Activated naive CD8-positive, alpha-beta T cell treated with anti-CD3 and anti-CD28 coated beads, Interleukin-2, amount 50 U/mL, for 24 hours (primary cell): Measurements from ENCODE around the gene NLRC4.
A peak's percentile ranks its signal among the peaks of the same experiment; 100 is the strongest.
"Not testable (repeated sequence)": the region's sequence is repeated elsewhere in the genome, so short reads cannot be mapped to it uniquely, and the experiment has no call there.

Source experiments
- ATAC-seq: fragments of 150-1000 bp; cut with Tn5 transposase; one replicate; pipeline ENCODE4 v1.10.0; 2021
- DNase-seq: peaks from one replicate; pipeline ENCODE4 v3.0.0; 2021
- H3K27ac Mint-ChIP-seq: one replicate; pipeline ENCODE4 v1.8.0; 2021; ENCODE audit warnings: mild to moderate bottlenecking, mixed read lengths
- H3K27me3 Mint-ChIP-seq: one replicate; pipeline ENCODE4 v1.8.0; 2021; ENCODE audit warnings: mixed read lengths
- H3K36me3 Mint-ChIP-seq: one replicate; pipeline ENCODE4 v1.8.0; 2021; ENCODE audit warnings: low read depth, mixed read lengths
- H3K4me1 Mint-ChIP-seq: one replicate; pipeline ENCODE4 v1.8.0; 2021; ENCODE audit warnings: mixed read lengths
- H3K4me3 Mint-ChIP-seq: one replicate; pipeline ENCODE4 v1.8.0; 2021; ENCODE audit warnings: mild to moderate bottlenecking, moderate library complexity, mixed read lengths
- H3K9me3 Mint-ChIP-seq: one replicate; pipeline ENCODE4 v1.8.0; 2021; ENCODE audit warnings: mixed read lengths

Gene NLRC4

GRCh38 chr2:32227492-32227891 is 37.2 kb downstream of the NLRC4 start:
- no peaks in the 10 kb centered on the region for H3K9me3 Mint-ChIP-seq
- peaks cover 10% of the 10 kb centered on the region for H3K36me3 Mint-ChIP-seq
- H3K27ac Mint-ChIP-seq, result no peak overlapping the region
- no peak overlapping the region for H3K4me3 Mint-ChIP-seq
- no peaks in the 10 kb centered on the region for H3K4me1 Mint-ChIP-seq
- H3K27me3 Mint-ChIP-seq, result no peaks in the 10 kb centered on the region
- ATAC-seq (no peak), DNase-seq (no peak)

- no peak overlapping the region for H3K4me3 Mint-ChIP-seq
- ATAC-seq (no peak), DNase-seq (no peak)
- H3K9me3 Mint-ChIP-seq, result no peaks in the 10 kb centered on the region
- H3K36me3 Mint-ChIP-seq, result peaks cover 22% of the 10 kb centered on the region
- no peaks in the 10 kb centered on the region for H3K27me3 Mint-ChIP-seq
- no peaks in the 10 kb centered on the region for H3K4me1 Mint-ChIP-seq
- no peak overlapping the region for H3K27ac Mint-ChIP-seq
Measured at GRCh38 chr2:32222966-32223365, 41.7 kb downstream of the NLRC4 start.

GRCh38 chr2:32220445-32220844 is 44.2 kb downstream of the NLRC4 start:
- no peak for DNase-seq
- Mint-ChIP-seq H3K27me3 (no peaks in the 10 kb centered on the region), H3K4me1 (no peaks in the 10 kb centered on the region), H3K9me3 (no peaks in the 10 kb centered on the region), H3K4me3 (no peak overlapping the region), H3K36me3 (peaks cover 21% of the 10 kb centered on the region), H3K27ac (no peak overlapping the region)
- no peak for ATAC-seq

- H3K4me3 Mint-ChIP-seq, result no peak overlapping the region
- H3K27ac Mint-ChIP-seq, result peak overlapping the region; percentile 33
- no peaks in the 10 kb centered on the region for H3K27me3 Mint-ChIP-seq
- no peaks in the 10 kb centered on the region for H3K9me3 Mint-ChIP-seq
- DNase-seq, result no peak
- H3K4me1 Mint-ChIP-seq, result no peaks in the 10 kb centered on the region
- ATAC-seq, result no peak
- peaks cover 26% of the 10 kb centered on the region for H3K36me3 Mint-ChIP-seq
Measured at GRCh38 chr2:32212295-32212694, 52.4 kb downstream of the NLRC4 start.

- no peaks in the 10 kb centered on the region for H3K4me1 Mint-ChIP-seq
- no peak overlapping the region for H3K27ac Mint-ChIP-seq
- no peaks in the 10 kb centered on the region for H3K9me3 Mint-ChIP-seq
- H3K27me3 Mint-ChIP-seq, result no peaks in the 10 kb centered on the region
- peaks cover 26% of the 10 kb centered on the region for H3K36me3 Mint-ChIP-seq
- no peak overlapping the region for H3K4me3 Mint-ChIP-seq
- no peak for ATAC-seq
- DNase-seq, result no peak
Measured at GRCh38 chr2:32210767-32211408, 53.8 kb downstream of the NLRC4 start.

- not testable (repeated sequence) for H3K27ac Mint-ChIP-seq, H3K27me3 Mint-ChIP-seq, H3K4me1 Mint-ChIP-seq, ATAC-seq, H3K4me3 Mint-ChIP-seq, DNase-seq, H3K9me3 Mint-ChIP-seq
- H3K36me3 Mint-ChIP-seq, result peaks cover 27% of the 10 kb centered on the region
Measured at GRCh38 chr2:32203428-32203827, 61.3 kb downstream of the NLRC4 start.

- no peak overlapping the region for H3K27ac Mint-ChIP-seq
- no peaks in the 10 kb centered on the region for H3K27me3 Mint-ChIP-seq
- no peak for ATAC-seq
- H3K36me3 Mint-ChIP-seq, result peaks cover 35% of the 10 kb centered on the region
- H3K9me3 Mint-ChIP-seq, result no peaks in the 10 kb centered on the region
- no peak for DNase-seq
- no peaks in the 10 kb centered on the region for H3K4me1 Mint-ChIP-seq
- no peak overlapping the region for H3K4me3 Mint-ChIP-seq
Measured at GRCh38 chr2:32200814-32201213, 63.9 kb downstream of the NLRC4 start.

GRCh38 chr2:32192418-32192817 is 72.3 kb downstream of the NLRC4 start:
- Mint-ChIP-seq H3K27ac (no peak overlapping the region), H3K4me1 (peaks cover 17% of the 10 kb centered on the region), H3K9me3 (no peaks in the 10 kb centered on the region), H3K27me3 (no peaks in the 10 kb centered on the region), H3K36me3 (peaks cover 17% of the 10 kb centered on the region), H3K4me3 (no peak overlapping the region)
- ATAC-seq, result no peak
- DNase-seq, result no peak

- Mint-ChIP-seq H3K4me3 (no peak overlapping the region), H3K27ac (no peak overlapping the region), H3K4me1 (peaks cover 17% of the 10 kb centered on the region), H3K36me3 (peaks cover 28% of the 10 kb centered on the region), H3K9me3 (no peaks in the 10 kb centered on the region), H3K27me3 (no peaks in the 10 kb centered on the region)
- no peak for DNase-seq
- ATAC-seq, result no peak
Measured at GRCh38 chr2:32189011-32189410, 75.7 kb downstream of the NLRC4 start.

GRCh38 chr2:32182667-32183066 is 82.0 kb downstream of the NLRC4 start:
- Mint-ChIP-seq H3K4me3 (no peak overlapping the region), H3K27me3 (no peaks in the 10 kb centered on the region), H3K36me3 (peaks cover 13% of the 10 kb centered on the region), H3K27ac (no peak overlapping the region), H3K4me1 (no peaks in the 10 kb centered on the region), H3K9me3 (no peaks in the 10 kb centered on the region)
- no peak for ATAC-seq
- DNase-seq, result no peak
